ENCODE data around the gene PIMREG.

Gene PIMREG

GRCh38 chr17:6446516-6447100, 2.4 kb downstream of the PIMREG start:
- no peak overlapping the region for H3K9ac ChIP-seq (ENCODE audit: low read length)
- no peak overlapping the region for H3K4me2 ChIP-seq (ENCODE audit: low read length)
- H3K9me2 ChIP-seq (ENCODE audit: low read depth, low read length), result no peaks in the 10 kb centered on the region
- H3K79me2 ChIP-seq (ENCODE audit: insufficient read depth, low read length), result no peaks in the 10 kb centered on the region
- no peak for TF ChIP-seq EZH2 (IDR thresholded peaks at IDR 0.05; ENCODE audit: borderline replicate concordance, low read length)
- TF ChIP-seq CTCF (IDR thresholded peaks at IDR 0.05; ENCODE audit: low read length), result no peak
- no peaks in the 10 kb centered on the region for H3F3A ChIP-seq (ENCODE audit: insufficient read depth, low read length)
- no peaks in the 10 kb centered on the region for H3K36me3 ChIP-seq (ENCODE audit: insufficient read depth, low read length)
- peaks cover 11% of the 10 kb centered on the region; the same call in 1 of the 2 replicates for H3K27me3 ChIP-seq (ENCODE audit: insufficient read depth, low read length)
- no peaks in the 10 kb centered on the region for H3K9me3 ChIP-seq (ENCODE audit: low read length)
- no peak overlapping the region for H3K4me3 ChIP-seq (ENCODE audit: low read depth, low read length, poor library complexity, severe bottlenecking)
- no peaks in the 10 kb centered on the region for H4K20me1 ChIP-seq (ENCODE audit: insufficient read depth, low read length)
- no peak overlapping the region for H3K27ac ChIP-seq (ENCODE audit: low read depth, low read length, poor library complexity, severe bottlenecking)
- H3K4me1 ChIP-seq (ENCODE audit: insufficient read depth, low read length, severe bottlenecking), result no peaks in the 10 kb centered on the region
- no peak overlapping the region for H2AFZ ChIP-seq (ENCODE audit: low read length)

- no peaks in the 10 kb centered on the region for H3K9me3 ChIP-seq (ENCODE audit: low read length)
Measured at GRCh38 chr17:6448473-6448872, 4.2 kb downstream of the PIMREG start.

GRCh38 chr17:6449307-6449706, 5.1 kb downstream of the PIMREG start:
- Histone ChIP-seq H3K9me2 (ENCODE audit: low read depth, low read length) (no peaks in the 10 kb centered on the region), H3K4me3 (ENCODE audit: low read depth, low read length, poor library complexity, severe bottlenecking) (no peak overlapping the region), H3K4me1 (ENCODE audit: insufficient read depth, low read length, severe bottlenecking) (no peaks in the 10 kb centered on the region), H4K20me1 (ENCODE audit: insufficient read depth, low read length) (no peaks in the 10 kb centered on the region), H3K27me3 (ENCODE audit: insufficient read depth, low read length) (peaks cover 11% of the 10 kb centered on the region; the same call in 1 of the 2 replicates), H3F3A (ENCODE audit: insufficient read depth, low read length) (no peaks in the 10 kb centered on the region), H3K27ac (ENCODE audit: low read depth, low read length, poor library complexity, severe bottlenecking) (no peak overlapping the region), H3K79me2 (ENCODE audit: insufficient read depth, low read length) (no peaks in the 10 kb centered on the region), H3K9me3 (ENCODE audit: low read length) (no peaks in the 10 kb centered on the region), H3K36me3 (ENCODE audit: insufficient read depth, low read length) (no peaks in the 10 kb centered on the region), H3K9ac (ENCODE audit: low read length) (no peak overlapping the region), H3K4me2 (ENCODE audit: low read length) (no peak overlapping the region), H2AFZ (ENCODE audit: low read length) (no peak overlapping the region)
- TF ChIP-seq EZH2 (IDR thresholded peaks at IDR 0.05; ENCODE audit: borderline replicate concordance, low read length), result no peak
- no peak for TF ChIP-seq CTCF (IDR thresholded peaks at IDR 0.05; ENCODE audit: low read length)

More at GRCh38 chr17:6448473-6448872, 4.2 kb downstream of the PIMREG start:
- Histone ChIP-seq H3K4me2 (ENCODE audit: low read length) (no peak overlapping the region), H3K27ac (ENCODE audit: low read depth, low read length, poor library complexity, severe bottlenecking) (no peak overlapping the region), H3F3A (ENCODE audit: insufficient read depth, low read length) (no peaks in the 10 kb centered on the region), H3K36me3 (ENCODE audit: insufficient read depth, low read length) (no peaks in the 10 kb centered on the region), H3K27me3 (ENCODE audit: insufficient read depth, low read length) (peaks cover 11% of the 10 kb centered on the region; the same call in 1 of the 2 replicates), H3K79me2 (ENCODE audit: insufficient read depth, low read length) (no peaks in the 10 kb centered on the region), H3K4me3 (ENCODE audit: low read depth, low read length, poor library complexity, severe bottlenecking) (no peak overlapping the region), H2AFZ (ENCODE audit: low read length) (no peak overlapping the region), H3K4me1 (ENCODE audit: insufficient read depth, low read length, severe bottlenecking) (no peaks in the 10 kb centered on the region), H4K20me1 (ENCODE audit: insufficient read depth, low read length) (no peaks in the 10 kb centered on the region), H3K9ac (ENCODE audit: low read length) (no peak overlapping the region), H3K9me2 (ENCODE audit: low read depth, low read length) (no peaks in the 10 kb centered on the region)
- TF ChIP-seq EZH2 (IDR thresholded peaks at IDR 0.05; ENCODE audit: borderline replicate concordance, low read length) (no peak), CTCF (IDR thresholded peaks at IDR 0.05; ENCODE audit: low read length) (no peak)

Data from OCI-LY1 (cell line).